CD14-positive monocyte (primary cell): ENCODE data around the gene OR2W1. TPM values are rescaled to one million over a fixed set of nuclear protein-coding genes. Genes with fewer than 3 reads are reported as not detected.

Experiments
- DNase-seq, 3 donors: peaks; one replicate each; pipeline ENCODE4 v3.0.0-alpha.2; 2011 to 2022
- H2AFZ ChIP-seq: 2 replicates; pipeline ENCODE4 v1.6.0; 2012; ENCODE audit warnings: mild to moderate bottlenecking, low read depth, low read length, inconsistent platforms; ENCODE audit not compliant: insufficient read depth, poor library complexity, severe bottlenecking
- H3K27ac ChIP-seq, 2 donors: 1 replicate in 1 of 2; 2 replicates in 1 of 2; pipeline ENCODE4 v1.5.1; 2012 to 2013; ENCODE audit warnings: low read length in 2 of 2, control low read depth in 1 of 2, inconsistent platforms in 1 of 2, low read depth in 1 of 2, mild to moderate bottlenecking in 1 of 2
- H3K27me3 ChIP-seq, 2 donors: one replicate each; pipeline versions ENCODE4 v1.6.0 to v1.6.1; 2011 to 2013; ENCODE audit warnings: low read length in 2 of 2; ENCODE audit not compliant: control insufficient read depth in 2 of 2, insufficient read depth in 2 of 2
- H3K36me3 ChIP-seq, 2 donors: replicated peaks in 1 of 2; 1 replicate in 1 of 2; 2 replicates in 1 of 2; pipeline versions ENCODE4 v1.5.1 to v1.6.1; 2012 to 2013; ENCODE audit warnings: low read length in 2 of 2, control low read depth in 1 of 2, inconsistent platforms in 1 of 2, mild to moderate bottlenecking in 1 of 2; ENCODE audit not compliant: insufficient read depth in 2 of 2, control insufficient read depth in 1 of 2
- H3K4me1 ChIP-seq, 2 donors: 1 replicate in 1 of 2; 2 replicates in 1 of 2; pipeline versions ENCODE4 v1.5.1 to v1.6.1; 2012 to 2013; ENCODE audit warnings: low read length in 2 of 2, control low read depth in 1 of 2, inconsistent platforms in 1 of 2, mild to moderate bottlenecking in 1 of 2, moderate library complexity in 1 of 2; ENCODE audit not compliant: insufficient read depth in 2 of 2, control insufficient read depth in 1 of 2
- H3K4me2 ChIP-seq: replicated peaks from 2 replicates; pipeline ENCODE3; 2012; ENCODE audit warnings: low read length, moderate library complexity, mild to moderate bottlenecking; ENCODE audit not compliant: poor library complexity, severe bottlenecking; ENCODE audit errors: extremely low read depth
- H3K4me3 ChIP-seq, 3 experiments: fragments of 200-600 bp in 1 of 3; sonication (generic) in 1 of 3; replicated peaks in 1 of 3; 1 replicate in 2 of 3; 2 replicates in 1 of 3; pipeline ENCODE4 v1.5.1; 2011 to 2013; ENCODE audit warnings: low read length in 3 of 3, mild to moderate bottlenecking in 3 of 3, control low read depth in 2 of 3, low read depth in 2 of 3, inconsistent platforms in 1 of 3, moderate library complexity in 1 of 3
- H3K79me2 ChIP-seq: 2 replicates; pipeline ENCODE4 v1.6.0; 2012; ENCODE audit warnings: mild to moderate bottlenecking, control low read depth, inconsistent platforms, low read length, moderate library complexity; ENCODE audit not compliant: insufficient read depth
- H3K9ac ChIP-seq: 2 replicates; pipeline ENCODE4 v1.6.0; 2017; ENCODE audit warnings: low read length, mild to moderate bottlenecking; ENCODE audit not compliant: insufficient read depth, poor library complexity, severe bottlenecking
- H3K9me3 ChIP-seq, 2 donors: replicated peaks in 1 of 2; 1 replicate in 1 of 2; 2 replicates in 1 of 2; pipeline versions ENCODE4 v1.5.1 to v1.6.1; 2012 to 2013; ENCODE audit warnings: low read length in 2 of 2, control low read depth in 1 of 2; ENCODE audit not compliant: control insufficient read depth in 1 of 2, insufficient read depth in 1 of 2
- H4K20me1 ChIP-seq: 2 replicates; pipeline ENCODE4 v1.6.0; 2012; ENCODE audit warnings: mild to moderate bottlenecking, low read length, control low read depth, moderate library complexity; ENCODE audit not compliant: insufficient read depth
- H3K27ac Mint-ChIP-seq, 7 donors: one replicate each; pipeline ENCODE4 v1.8.0; 2020; ENCODE audit warnings: mild to moderate bottlenecking in 7 of 7, mixed read lengths in 7 of 7, moderate library complexity in 6 of 7, inconsistent platforms in 2 of 7
- H3K27me3 Mint-ChIP-seq, 3 donors: one replicate each; pipeline ENCODE4 v1.8.0; 2021 to 2022; ENCODE audit warnings: low read depth in 3 of 3, mild to moderate bottlenecking in 3 of 3, mixed read lengths in 3 of 3, moderate library complexity in 3 of 3, inconsistent platforms in 1 of 3
- H3K36me3 Mint-ChIP-seq, 2 donors: one replicate each; pipeline ENCODE4 v1.8.0; 2020; ENCODE audit warnings: mixed read lengths in 2 of 2, inconsistent platforms in 1 of 2, mild to moderate bottlenecking in 1 of 2
- H3K4me1 Mint-ChIP-seq: one replicate; pipeline ENCODE4 v1.8.0; 2020; ENCODE audit warnings: mild to moderate bottlenecking, mixed read lengths
- H3K4me3 Mint-ChIP-seq, 2 donors: one replicate each; pipeline ENCODE4 v1.8.0; 2020; ENCODE audit warnings: mild to moderate bottlenecking in 2 of 2, mixed read lengths in 2 of 2, moderate library complexity in 1 of 2
- H3K9me3 Mint-ChIP-seq, 7 donors: one replicate each; pipeline ENCODE4 v1.8.0; 2020 to 2022; ENCODE audit warnings: mixed read lengths in 7 of 7, mild to moderate bottlenecking in 6 of 7, moderate library complexity in 6 of 7, inconsistent platforms in 2 of 7
- WGBS: methylation state at CpG from one replicate; pipeline ENCODE4 v1.1.5; 2013; ENCODE audit warnings: missing lambda C conversion rate; ENCODE audit not compliant: insufficient coverage; 5-methylcytosine and 5-hydroxymethylcytosine counted together
- intact Hi-C, 2 donors: fragments of 100-400 bp; cut with micrococcal nuclease; formaldehyde crosslinking; loops; one replicate each; pipeline versions ENCODE4 v1.15.0 to v1.15.1; 2023
- polyA plus RNA-seq, 3 donors: library from polyadenylated mRNA; depleted of rRNA in 1 of 3; unstranded in 2 of 3; stranded (reverse) in 1 of 3; fragments of 300-500 nt in 2 of 3; fragments of >200 nt in 1 of 3; fragmentation: Illumina TruSeq in 2 of 3; gene quantifications; 1 replicate in 2 of 3; 2 replicates in 1 of 3; pipeline ENCODE4 v1.2.3, GENCODE V29; 2012 to 2021
- TF ChIP-seq, protein P1 (sequence below): fragments of 200-600 bp; IDR thresholded peaks from one replicate; pipeline ENCODE4 v1.8.0; 2022; ENCODE audit warnings: antibody characterized with exemption, mild to moderate bottlenecking

The OR2W1 gene
- polyA plus RNA-seq, 3 donors: not detected

DNA sequence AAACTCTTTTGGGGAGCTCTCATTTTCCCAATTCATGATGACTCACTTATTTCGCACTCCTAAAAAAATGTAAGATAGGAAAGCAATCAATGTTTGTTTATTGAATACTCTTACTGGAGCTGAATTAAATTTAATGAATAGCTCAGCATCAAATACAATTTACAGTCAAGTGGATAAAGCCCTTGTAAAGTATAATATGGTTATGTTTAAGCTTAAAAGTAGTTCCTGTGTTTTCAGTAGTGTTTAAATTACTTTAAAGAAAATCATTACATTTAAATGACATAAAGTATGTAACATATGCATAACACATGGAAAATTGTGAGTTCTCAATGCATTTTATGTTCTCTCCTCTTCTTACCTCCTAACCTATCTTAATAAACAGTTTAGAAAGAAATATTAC, 42.2 kb upstream of the OR2W1 start, which contains the start of gene OR2B3:
Gene OR2B3 (minus strand): TSS at position 101 of the 400 bp plus-strand sequence. CDS start 65 bp downstream, at position 36.
- no peak for DNase-seq
- Histone ChIP-seq H3K79me2 (no peaks in the 10 kb centered on the region), H3K4me1 (no peaks in the 10 kb centered on the region), H2AFZ (no peak within 1 kb of the TSS), H3K4me2 (no peak within 1 kb of the TSS), H3K36me3 (no peaks in the 10 kb centered on the region), H3K27me3 (no peaks in the 10 kb centered on the region), H3K9me3 (peaks cover 0 to 3% of the 10 kb centered on the region in 2 donors), H3K4me3 (no peak within 1 kb of the TSS), H3K27ac (no peak within 1 kb of the TSS), H4K20me1 (no peaks in the 10 kb centered on the region), H3K9ac (no peak within 1 kb of the TSS)
- Mint-ChIP-seq H3K9me3 (peaks cover 0 to 6% (median 3%) of the 10 kb centered on the region in 7 donors), H3K36me3 (no peaks in the 10 kb centered on the region), H3K27ac (no peak within 1 kb of the TSS), H3K4me3 (no peak within 1 kb of the TSS), H3K27me3 (peaks cover 0 to 4% (median 1%) of the 10 kb centered on the region in 3 donors), H3K4me1 (no peaks in the 10 kb centered on the region)
- TF ChIP-seq, protein P1, sequence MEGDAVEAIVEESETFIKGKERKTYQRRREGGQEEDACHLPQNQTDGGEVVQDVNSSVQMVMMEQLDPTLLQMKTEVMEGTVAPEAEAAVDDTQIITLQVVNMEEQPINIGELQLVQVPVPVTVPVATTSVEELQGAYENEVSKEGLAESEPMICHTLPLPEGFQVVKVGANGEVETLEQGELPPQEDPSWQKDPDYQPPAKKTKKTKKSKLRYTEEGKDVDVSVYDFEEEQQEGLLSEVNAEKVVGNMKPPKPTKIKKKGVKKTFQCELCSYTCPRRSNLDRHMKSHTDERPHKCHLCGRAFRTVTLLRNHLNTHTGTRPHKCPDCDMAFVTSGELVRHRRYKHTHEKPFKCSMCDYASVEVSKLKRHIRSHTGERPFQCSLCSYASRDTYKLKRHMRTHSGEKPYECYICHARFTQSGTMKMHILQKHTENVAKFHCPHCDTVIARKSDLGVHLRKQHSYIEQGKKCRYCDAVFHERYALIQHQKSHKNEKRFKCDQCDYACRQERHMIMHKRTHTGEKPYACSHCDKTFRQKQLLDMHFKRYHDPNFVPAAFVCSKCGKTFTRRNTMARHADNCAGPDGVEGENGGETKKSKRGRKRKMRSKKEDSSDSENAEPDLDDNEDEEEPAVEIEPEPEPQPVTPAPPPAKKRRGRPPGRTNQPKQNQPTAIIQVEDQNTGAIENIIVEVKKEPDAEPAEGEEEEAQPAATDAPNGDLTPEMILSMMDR: no peak
- intact Hi-C loops: no loop called here
- no CpG with 5 or more reads among the region's 1 CpG for WGBS

DNA sequence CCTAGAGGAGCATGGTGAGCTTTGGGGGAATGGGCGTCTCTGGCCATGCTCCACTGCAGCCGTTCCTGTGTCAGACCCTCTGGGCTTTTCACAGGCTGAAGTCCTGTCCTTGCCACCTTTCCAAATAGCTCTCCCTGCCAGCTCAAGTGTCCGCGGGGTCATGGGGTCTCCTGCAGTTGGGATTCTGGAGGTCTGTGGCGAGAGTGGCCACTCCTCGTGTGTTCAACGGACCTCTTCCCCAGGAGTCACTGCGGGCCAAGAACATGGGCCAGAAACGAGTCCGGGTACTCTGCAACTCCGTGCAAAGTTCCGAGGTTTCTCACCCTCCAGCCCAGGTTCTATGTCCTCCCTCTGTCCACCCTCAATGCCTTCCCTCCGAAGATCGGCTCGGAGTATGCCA, 37.5 kb upstream of the OR2W1 start:
- H3K27me3 Mint-ChIP-seq: peaks cover 0 to 5% (median 1%) of the 10 kb centered on the region in 3 donors
- H3K27ac Mint-ChIP-seq: no peak overlapping the region

More for the DNA sequence above, 37.5 kb upstream of the OR2W1 start:
- H3K4me1 Mint-ChIP-seq: no peaks in the 10 kb centered on the region
- Histone ChIP-seq H3K4me2 (no peak overlapping the region), H2AFZ (no peak overlapping the region), H3K27ac (no peak overlapping the region), H3K36me3 (no peaks in the 10 kb centered on the region), H3K4me3 (no peak overlapping the region), H3K4me1 (no peaks in the 10 kb centered on the region), H3K27me3 (no peaks in the 10 kb centered on the region), H4K20me1 (no peaks in the 10 kb centered on the region), H3K9ac (no peak overlapping the region), H3K79me2 (no peaks in the 10 kb centered on the region), H3K9me3 (peaks cover 0 to 3% of the 10 kb centered on the region in 2 donors)
- no peak overlapping the region for H3K4me3 Mint-ChIP-seq
- no peaks in the 10 kb centered on the region for H3K36me3 Mint-ChIP-seq
- TF ChIP-seq, protein P1: no peak
- intact Hi-C loops: no loop called here
- no peak for DNase-seq
- peaks cover 0 to 10% (median 2%) of the 10 kb centered on the region in 7 donors for H3K9me3 Mint-ChIP-seq
- 95% methylated on average over 9 of the region's 15 CpGs for WGBS
